Thyroid gland (tissue), 4 donors: ENCODE measurements around the gene CA5A.

Experiments
- CTCF ChIP-seq, 6 experiments: fragments of 200-600 bp in 3 of 6; fragments of 450-650 bp in 3 of 6; sonication (generic) in 3 of 6; IDR thresholded peaks; one replicate each; pipeline ENCODE4 v1.5.1; 2016 to 2019; ENCODE audit warnings: antibody characterized with exemption in 6 of 6, mild to moderate bottlenecking in 2 of 6, inconsistent platforms in 1 of 6, moderate library complexity in 1 of 6
- POLR2A ChIP-seq, 2 donors: fragments of 450-650 bp; IDR thresholded peaks; one replicate each; pipeline ENCODE4 v1.6.1; 2017; ENCODE audit warnings: antibody characterized with exemption in 2 of 2, mild to moderate bottlenecking in 2 of 2, moderate library complexity in 1 of 2

- TF ChIP-seq CTCF (IDR thresholded peaks at IDR 0.05), result no peak
- no peak for TF ChIP-seq POLR2A (IDR thresholded peaks at IDR 0.05)
These were observed 90.3 kb downstream of the CA5A start for GRCh38 chr16:87845807-87846619.
